HEK293 (cell line): ENCODE results near the gene VWDE.

Source experiments
- HOXD13 ChIP-seq: sonication (generic); formaldehyde crosslinking; IDR thresholded peaks from 2 replicates; pipeline ENCODE4 v1.8.0; 2022; ENCODE audit warnings: missing genetic modification reagents, borderline replicate concordance
- KLF10 ChIP-seq: fragments of 450-650 bp; IDR thresholded peaks from 2 replicates; pipeline ENCODE4 v1.5.1; 2018; ENCODE audit warnings: missing biosample characterization, mild to moderate bottlenecking, missing genetic modification characterization
- KLF16 ChIP-seq: fragments of 450-650 bp; formaldehyde crosslinking; IDR thresholded peaks from 2 replicates; pipeline ENCODE4 v1.5.1; 2017; ENCODE audit warnings: missing biosample characterization, missing genetic modification characterization
- KLF9 ChIP-seq: fragments of 450-650 bp; formaldehyde crosslinking; IDR thresholded peaks from 2 replicates; pipeline ENCODE4 v1.5.1; 2016; ENCODE audit warnings: missing biosample characterization, missing genetic modification characterization, low read depth
- TCF7L2 ChIP-seq: IDR thresholded peaks from 2 replicates; pipeline ENCODE4 v1.6.1; 2011; ENCODE audit warnings: low read depth, mild to moderate bottlenecking, inconsistent platforms, low read length, moderate library complexity, borderline replicate concordance
- ZNF112 ChIP-seq: fragments of 450-650 bp; formaldehyde crosslinking; IDR thresholded peaks from 2 replicates; pipeline ENCODE4 v1.5.0; 2017; ENCODE audit warnings: missing biosample characterization, missing genetic modification characterization
- ZNF132 ChIP-seq: fragments of 450-650 bp; formaldehyde crosslinking; IDR thresholded peaks from 2 replicates; pipeline ENCODE4 v1.5.1; 2017; ENCODE audit warnings: missing biosample characterization, missing genetic modification characterization, borderline replicate concordance
- ZNF350 ChIP-seq: fragments of 450-650 bp; formaldehyde crosslinking; IDR thresholded peaks from 2 replicates; pipeline ENCODE4 v1.5.0; 2017; ENCODE audit warnings: missing biosample characterization, mild to moderate bottlenecking, missing genetic modification characterization
- ZNF776 ChIP-seq: fragments of 450-650 bp; formaldehyde crosslinking; IDR thresholded peaks from 2 replicates; pipeline ENCODE4 v1.5.0; 2017; ENCODE audit warnings: missing biosample characterization, missing genetic modification characterization, borderline replicate concordance
- TF ChIP-seq, protein P1 (sequence below): fragments of 450-650 bp; formaldehyde crosslinking; IDR thresholded peaks from 2 replicates; pipeline ENCODE4 v1.5.1; 2016; ENCODE audit warnings: missing biosample characterization, missing genetic modification characterization
- TF ChIP-seq, protein P2 (sequence below): fragments of 450-650 bp; formaldehyde crosslinking; IDR thresholded peaks from 2 replicates; pipeline ENCODE4 v1.5.1; 2016; ENCODE audit warnings: missing biosample characterization, missing genetic modification characterization
- TF ChIP-seq, protein P3 (sequence below): fragments of 450-650 bp; formaldehyde crosslinking; IDR thresholded peaks from 2 replicates; pipeline ENCODE4 v1.5.1; 2016; ENCODE audit warnings: missing biosample characterization, missing genetic modification characterization
- TF ChIP-seq, protein P4 (sequence below): fragments of 450-650 bp; formaldehyde crosslinking; IDR thresholded peaks from 2 replicates; pipeline ENCODE4 v1.5.1; 2016; ENCODE audit warnings: missing biosample characterization, missing genetic modification characterization, low read depth
- TF ChIP-seq, protein P5 (sequence below): fragments of 450-650 bp; formaldehyde crosslinking; IDR thresholded peaks from 2 replicates; pipeline ENCODE4 v1.5.1; 2016; ENCODE audit warnings: missing biosample characterization, missing genetic modification characterization

DNA sequence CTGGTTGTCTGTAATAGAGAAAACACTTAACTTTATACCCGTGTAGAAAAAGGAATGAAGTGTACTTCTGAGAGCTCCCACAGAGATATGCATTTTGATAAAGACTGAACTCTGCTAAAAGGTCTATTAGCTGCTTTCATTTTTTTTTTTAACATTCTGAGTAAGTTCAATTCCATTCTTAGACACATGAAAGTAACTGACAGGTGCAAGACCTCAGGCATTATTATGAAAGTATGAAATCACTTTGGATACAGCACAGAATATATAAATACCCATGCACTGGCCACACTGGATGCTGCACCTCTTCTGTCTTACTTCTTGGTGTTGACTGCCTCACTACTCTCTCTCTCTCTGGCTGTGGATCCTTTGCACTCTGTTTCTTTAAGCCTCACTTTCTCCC lies 46.2 kb downstream of the VWDE start:
- TF ChIP-seq, protein P1, sequence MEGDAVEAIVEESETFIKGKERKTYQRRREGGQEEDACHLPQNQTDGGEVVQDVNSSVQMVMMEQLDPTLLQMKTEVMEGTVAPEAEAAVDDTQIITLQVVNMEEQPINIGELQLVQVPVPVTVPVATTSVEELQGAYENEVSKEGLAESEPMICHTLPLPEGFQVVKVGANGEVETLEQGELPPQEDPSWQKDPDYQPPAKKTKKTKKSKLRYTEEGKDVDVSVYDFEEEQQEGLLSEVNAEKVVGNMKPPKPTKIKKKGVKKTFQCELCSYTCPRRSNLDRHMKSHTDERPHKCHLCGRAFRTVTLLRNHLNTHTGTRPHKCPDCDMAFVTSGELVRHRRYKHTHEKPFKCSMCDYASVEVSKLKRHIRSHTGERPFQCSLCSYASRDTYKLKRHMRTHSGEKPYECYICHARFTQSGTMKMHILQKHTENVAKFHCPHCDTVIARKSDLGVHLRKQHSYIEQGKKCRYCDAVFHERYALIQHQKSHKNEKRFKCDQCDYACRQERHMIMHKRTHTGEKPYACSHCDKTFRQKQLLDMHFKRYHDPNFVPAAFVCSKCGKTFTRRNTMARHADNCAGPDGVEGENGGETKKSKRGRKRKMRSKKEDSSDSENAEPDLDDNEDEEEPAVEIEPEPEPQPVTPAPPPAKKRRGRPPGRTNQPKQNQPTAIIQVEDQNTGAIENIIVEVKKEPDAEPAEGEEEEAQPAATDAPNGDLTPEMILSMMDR: no peak
- TF ChIP-seq, protein P2, sequence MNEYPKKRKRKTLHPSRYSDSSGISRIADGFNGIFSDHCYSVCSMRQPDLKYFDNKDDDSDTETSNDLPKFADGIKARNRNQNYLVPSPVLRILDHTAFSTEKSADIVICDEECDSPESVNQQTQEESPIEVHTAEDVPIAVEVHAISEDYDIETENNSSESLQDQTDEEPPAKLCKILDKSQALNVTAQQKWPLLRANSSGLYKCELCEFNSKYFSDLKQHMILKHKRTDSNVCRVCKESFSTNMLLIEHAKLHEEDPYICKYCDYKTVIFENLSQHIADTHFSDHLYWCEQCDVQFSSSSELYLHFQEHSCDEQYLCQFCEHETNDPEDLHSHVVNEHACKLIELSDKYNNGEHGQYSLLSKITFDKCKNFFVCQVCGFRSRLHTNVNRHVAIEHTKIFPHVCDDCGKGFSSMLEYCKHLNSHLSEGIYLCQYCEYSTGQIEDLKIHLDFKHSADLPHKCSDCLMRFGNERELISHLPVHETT: no peak
- no peak for TF ChIP-seq ZNF112 (tag by site-specific recombination)
- TF ChIP-seq, protein P3, sequence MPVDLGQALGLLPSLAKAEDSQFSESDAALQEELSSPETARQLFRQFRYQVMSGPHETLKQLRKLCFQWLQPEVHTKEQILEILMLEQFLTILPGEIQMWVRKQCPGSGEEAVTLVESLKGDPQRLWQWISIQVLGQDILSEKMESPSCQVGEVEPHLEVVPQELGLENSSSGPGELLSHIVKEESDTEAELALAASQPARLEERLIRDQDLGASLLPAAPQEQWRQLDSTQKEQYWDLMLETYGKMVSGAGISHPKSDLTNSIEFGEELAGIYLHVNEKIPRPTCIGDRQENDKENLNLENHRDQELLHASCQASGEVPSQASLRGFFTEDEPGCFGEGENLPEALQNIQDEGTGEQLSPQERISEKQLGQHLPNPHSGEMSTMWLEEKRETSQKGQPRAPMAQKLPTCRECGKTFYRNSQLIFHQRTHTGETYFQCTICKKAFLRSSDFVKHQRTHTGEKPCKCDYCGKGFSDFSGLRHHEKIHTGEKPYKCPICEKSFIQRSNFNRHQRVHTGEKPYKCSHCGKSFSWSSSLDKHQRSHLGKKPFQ: no peak
- TF ChIP-seq ZNF350 (tag by site-specific recombination): no peak
- no peak for TF ChIP-seq HOXD13 (CRISPR knock-in tag)
- TF ChIP-seq, protein P4, sequence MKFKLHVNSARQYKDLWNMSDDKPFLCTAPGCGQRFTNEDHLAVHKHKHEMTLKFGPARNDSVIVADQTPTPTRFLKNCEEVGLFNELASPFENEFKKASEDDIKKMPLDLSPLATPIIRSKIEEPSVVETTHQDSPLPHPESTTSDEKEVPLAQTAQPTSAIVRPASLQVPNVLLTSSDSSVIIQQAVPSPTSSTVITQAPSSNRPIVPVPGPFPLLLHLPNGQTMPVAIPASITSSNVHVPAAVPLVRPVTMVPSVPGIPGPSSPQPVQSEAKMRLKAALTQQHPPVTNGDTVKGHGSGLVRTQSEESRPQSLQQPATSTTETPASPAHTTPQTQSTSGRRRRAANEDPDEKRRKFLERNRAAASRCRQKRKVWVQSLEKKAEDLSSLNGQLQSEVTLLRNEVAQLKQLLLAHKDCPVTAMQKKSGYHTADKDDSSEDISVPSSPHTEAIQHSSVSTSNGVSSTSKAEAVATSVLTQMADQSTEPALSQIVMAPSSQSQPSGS (tag by site-specific recombination): no peak
- TF ChIP-seq KLF9: no peak
- no peak for TF ChIP-seq KLF16
- no peak for TF ChIP-seq TCF7L2
- no peak for TF ChIP-seq ZNF776 (tag by site-specific recombination)
- no peak for TF ChIP-seq KLF10 (tag by site-specific recombination)
- TF ChIP-seq, protein P5, sequence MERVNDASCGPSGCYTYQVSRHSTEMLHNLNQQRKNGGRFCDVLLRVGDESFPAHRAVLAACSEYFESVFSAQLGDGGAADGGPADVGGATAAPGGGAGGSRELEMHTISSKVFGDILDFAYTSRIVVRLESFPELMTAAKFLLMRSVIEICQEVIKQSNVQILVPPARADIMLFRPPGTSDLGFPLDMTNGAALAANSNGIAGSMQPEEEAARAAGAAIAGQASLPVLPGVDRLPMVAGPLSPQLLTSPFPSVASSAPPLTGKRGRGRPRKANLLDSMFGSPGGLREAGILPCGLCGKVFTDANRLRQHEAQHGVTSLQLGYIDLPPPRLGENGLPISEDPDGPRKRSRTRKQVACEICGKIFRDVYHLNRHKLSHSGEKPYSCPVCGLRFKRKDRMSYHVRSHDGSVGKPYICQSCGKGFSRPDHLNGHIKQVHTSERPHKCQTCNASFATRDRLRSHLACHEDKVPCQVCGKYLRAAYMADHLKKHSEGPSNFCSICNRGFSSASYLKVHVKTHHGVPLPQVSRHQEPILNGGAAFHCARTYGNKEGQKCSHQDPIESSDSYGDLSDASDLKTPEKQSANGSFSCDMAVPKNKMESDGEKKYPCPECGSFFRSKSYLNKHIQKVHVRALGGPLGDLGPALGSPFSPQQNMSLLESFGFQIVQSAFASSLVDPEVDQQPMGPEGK (tag by site-specific recombination): no peak
- no peak for TF ChIP-seq ZNF132 (tag by site-specific recombination)
